Measurements from ENCODE around the gene POM121C. TPM values are rescaled to one million over a fixed set of nuclear protein-coding genes. Genes with fewer than 3 reads are reported as not detected.
"Not testable (repeated sequence)": the region's sequence is repeated elsewhere in the genome, so short reads cannot be mapped to it uniquely, and the experiment has no call there.

POM121C gene
- total RNA-seq (2012; rRNA removed), result 10.7 and 11.9 TPM in 2 replicates

GRCh38 chr7:75485979-75486643, at the start of gene POM121C:
Gene POM121C (minus strand): TSS chr7:75486299. CDS start chr7:75441496, 44,803 bp downstream.
- H3K4me3 ChIP-seq (ENCODE audit: low read length), result peak within 1 kb of the TSS; percentile 68
- not testable (repeated sequence) for H3K36me3 ChIP-seq (ENCODE audit: insufficient read depth, low read length); H3K9me3 ChIP-seq (replicated peaks; ENCODE audit: low read length); H3K27me3 ChIP-seq (ENCODE audit: control insufficient read depth, insufficient read depth, low read length); H3K4me1 ChIP-seq (ENCODE audit: control insufficient read depth, insufficient read depth, low read length)
- H3K4me2 ChIP-seq (ENCODE audit: low read length), result peak within 1 kb of the TSS; percentile 80
- H3K9ac ChIP-seq (ENCODE audit: low read depth, low read length), result peak within 1 kb of the TSS; percentile 76

GRCh38 chr7:75534727-75535307, 48.7 kb upstream of the POM121C start:
- Histone ChIP-seq H3K4me3 (ENCODE audit: low read length) (no peak overlapping the region), H3K27me3 (ENCODE audit: control insufficient read depth, insufficient read depth, low read length) (no peaks in the 10 kb centered on the region), H3K36me3 (ENCODE audit: insufficient read depth, low read length) (peaks cover 34% of the 10 kb centered on the region), H3K9me3 (replicated peaks; ENCODE audit: low read length) (no peaks in the 10 kb centered on the region), H3K4me1 (ENCODE audit: control insufficient read depth, insufficient read depth, low read length) (peaks cover 16% of the 10 kb centered on the region), H3K4me2 (ENCODE audit: low read length) (no peak overlapping the region), H3K9ac (ENCODE audit: low read depth, low read length) (no peak overlapping the region)

- H3K36me3 ChIP-seq (ENCODE audit: insufficient read depth, low read length), result peaks cover 27% of the 10 kb centered on the region
- no peak overlapping the region for H3K9ac ChIP-seq (ENCODE audit: low read depth, low read length)
- H3K4me3 ChIP-seq (ENCODE audit: low read length), result no peak overlapping the region
- H3K4me2 ChIP-seq (ENCODE audit: low read length), result no peak overlapping the region
- no peaks in the 10 kb centered on the region for H3K9me3 ChIP-seq (replicated peaks; ENCODE audit: low read length)
- peaks cover 16% of the 10 kb centered on the region for H3K4me1 ChIP-seq (ENCODE audit: control insufficient read depth, insufficient read depth, low read length)
- H3K27me3 ChIP-seq (ENCODE audit: control insufficient read depth, insufficient read depth, low read length), result no peaks in the 10 kb centered on the region
Observed at GRCh38 chr7:75533926-75534325, 47.8 kb upstream of the POM121C start.

GRCh38 chr7:75532639-75533038, 46.5 kb upstream of the POM121C start:
- Histone ChIP-seq H3K4me3 (ENCODE audit: low read length) (no peak overlapping the region), H3K9me3 (replicated peaks; ENCODE audit: low read length) (no peaks in the 10 kb centered on the region), H3K4me2 (ENCODE audit: low read length) (no peak overlapping the region), H3K9ac (ENCODE audit: low read depth, low read length) (no peak overlapping the region), H3K4me1 (ENCODE audit: control insufficient read depth, insufficient read depth, low read length) (peaks cover 20% of the 10 kb centered on the region), H3K27me3 (ENCODE audit: control insufficient read depth, insufficient read depth, low read length) (no peaks in the 10 kb centered on the region), H3K36me3 (ENCODE audit: insufficient read depth, low read length) (peaks cover 17% of the 10 kb centered on the region)

GRCh38 chr7:75531359-75531821, 45.3 kb upstream of the POM121C start:
- Histone ChIP-seq H3K9me3 (replicated peaks; ENCODE audit: low read length) (no peaks in the 10 kb centered on the region), H3K36me3 (ENCODE audit: insufficient read depth, low read length) (peaks cover 5% of the 10 kb centered on the region), H3K4me2 (ENCODE audit: low read length) (no peak overlapping the region), H3K4me3 (ENCODE audit: low read length) (no peak overlapping the region), H3K4me1 (ENCODE audit: control insufficient read depth, insufficient read depth, low read length) (peaks cover 24% of the 10 kb centered on the region), H3K9ac (ENCODE audit: low read depth, low read length) (no peak overlapping the region), H3K27me3 (ENCODE audit: control insufficient read depth, insufficient read depth, low read length) (no peaks in the 10 kb centered on the region)

GRCh38 chr7:75527224-75527722, 41.2 kb upstream of the POM121C start:
- H3K4me2 ChIP-seq (ENCODE audit: low read length), result peak overlapping the region; percentile 94
- peak overlapping the region; percentile 92 for H3K9ac ChIP-seq (ENCODE audit: low read depth, low read length)
- H3K27me3 ChIP-seq (ENCODE audit: control insufficient read depth, insufficient read depth, low read length); H3K9me3 ChIP-seq (replicated peaks; ENCODE audit: low read length): not testable (repeated sequence)
- H3K4me3 ChIP-seq (ENCODE audit: low read length), result peak overlapping the region; percentile 84
- peaks cover 18% of the 10 kb centered on the region for H3K36me3 ChIP-seq (ENCODE audit: insufficient read depth, low read length)
- H3K4me1 ChIP-seq (ENCODE audit: control insufficient read depth, insufficient read depth, low read length), result peaks cover 21% of the 10 kb centered on the region

- H3K36me3 ChIP-seq (ENCODE audit: insufficient read depth, low read length), result peaks cover 27% of the 10 kb centered on the region
- not testable (repeated sequence) for H3K4me2 ChIP-seq (ENCODE audit: low read length); H3K27me3 ChIP-seq (ENCODE audit: control insufficient read depth, insufficient read depth, low read length); H3K9ac ChIP-seq (ENCODE audit: low read depth, low read length); H3K9me3 ChIP-seq (replicated peaks; ENCODE audit: low read length); H3K4me3 ChIP-seq (ENCODE audit: low read length)
- H3K4me1 ChIP-seq (ENCODE audit: control insufficient read depth, insufficient read depth, low read length), result peaks cover 11% of the 10 kb centered on the region
Observed at GRCh38 chr7:75521727-75522126, 35.6 kb upstream of the POM121C start.

GRCh38 chr7:75518842-75519241, 32.7 kb upstream of the POM121C start:
- not testable (repeated sequence) for H3K4me1 ChIP-seq (ENCODE audit: control insufficient read depth, insufficient read depth, low read length); H3K9ac ChIP-seq (ENCODE audit: low read depth, low read length); H3K9me3 ChIP-seq (replicated peaks; ENCODE audit: low read length); H3K4me3 ChIP-seq (ENCODE audit: low read length); H3K4me2 ChIP-seq (ENCODE audit: low read length); H3K27me3 ChIP-seq (ENCODE audit: control insufficient read depth, insufficient read depth, low read length)
- H3K36me3 ChIP-seq (ENCODE audit: insufficient read depth, low read length), result peaks cover 15% of the 10 kb centered on the region

- not testable (repeated sequence) for H3K4me1 ChIP-seq (ENCODE audit: control insufficient read depth, insufficient read depth, low read length); H3K4me2 ChIP-seq (ENCODE audit: low read length); H3K36me3 ChIP-seq (ENCODE audit: insufficient read depth, low read length); H3K9me3 ChIP-seq (replicated peaks; ENCODE audit: low read length); H3K4me3 ChIP-seq (ENCODE audit: low read length); H3K27me3 ChIP-seq (ENCODE audit: control insufficient read depth, insufficient read depth, low read length); H3K9ac ChIP-seq (ENCODE audit: low read depth, low read length)
Observed at GRCh38 chr7:75509033-75509432, 22.9 kb upstream of the POM121C start.

GRCh38 chr7:75492020-75492419, 5.9 kb upstream of the POM121C start, which contains the start of gene SPDYE5:
Gene SPDYE5 (plus strand): TSS chr7:75492320. CDS start chr7:75494048, 1,728 bp downstream.
- H3K4me3 ChIP-seq (ENCODE audit: low read length); H3K27me3 ChIP-seq (ENCODE audit: control insufficient read depth, insufficient read depth, low read length); H3K36me3 ChIP-seq (ENCODE audit: insufficient read depth, low read length); H3K4me1 ChIP-seq (ENCODE audit: control insufficient read depth, insufficient read depth, low read length); H3K4me2 ChIP-seq (ENCODE audit: low read length); H3K9me3 ChIP-seq (replicated peaks; ENCODE audit: low read length); H3K9ac ChIP-seq (ENCODE audit: low read depth, low read length): not testable (repeated sequence)

GRCh38 chr7:75485355-75485978, 632 bp downstream of the POM121C start:
- H3K36me3 ChIP-seq (ENCODE audit: insufficient read depth, low read length); H3K27me3 ChIP-seq (ENCODE audit: control insufficient read depth, insufficient read depth, low read length); H3K4me1 ChIP-seq (ENCODE audit: control insufficient read depth, insufficient read depth, low read length); H3K9me3 ChIP-seq (replicated peaks; ENCODE audit: low read length): not testable (repeated sequence)
- H3K9ac ChIP-seq (ENCODE audit: low read depth, low read length), result peak overlapping the region; percentile 76
- peak overlapping the region; percentile 68 for H3K4me3 ChIP-seq (ENCODE audit: low read length)
- peak overlapping the region; percentile 80 for H3K4me2 ChIP-seq (ENCODE audit: low read length)

All from skeletal muscle satellite cell (primary cell).